GM12878 (cell line): ENCODE data around the gene PSMD11. TPM values are rescaled to one million over a fixed set of nuclear protein-coding genes. Genes with fewer than 3 reads are reported as not detected.

Experiments used
- ATAC-seq: fragments of 200-7000 bp; cut with Tn5 transposase; 3 replicates; pipeline ENCODE4 v1.9.1; 2020; ENCODE audit warnings: mild to moderate bottlenecking, moderate library complexity
- BruUV-seq: library from RNA; stranded (reverse); fragments of 400-500 nt; replicated peaks from 2 replicates; lab custom pipeline; 2021; lab: Mats Ljungman, UMichigan
- CTCF ChIA-PET: fragments of 300-600 bp; sonication (Branson Sonifier 250); formaldehyde crosslinking; extraction: SDS; loops from one replicate; lab custom pipeline; 2021; ENCODE audit warnings: inconsistent platforms; lab: Yijun Ruan, JAX
- POLR2A ChIA-PET: fragments of 350-600 bp; formaldehyde crosslinking; extraction: SDS; loops from one replicate; lab custom pipeline; 2021; ENCODE audit warnings: inconsistent platforms; lab: Charles Lee
- RAD21 ChIA-PET: fragments of 300-600 bp; sonication (Branson Sonifier 250); formaldehyde crosslinking; loops from one replicate; lab custom pipeline; 2023; ENCODE audit warnings: antibody characterized with exemption; ENCODE audit not compliant: unreplicated experiment; lab: Charles Lee
- SMC1A ChIA-PET: fragments of 300-600 bp; sonication (Branson Sonifier 250); formaldehyde crosslinking; loops from one replicate; lab custom pipeline; 2023; ENCODE audit not compliant: unreplicated experiment, uncharacterized antibody; lab: Charles Lee
- DNase-seq: peaks from one replicate; pipeline ENCODE4 v3.0.0-alpha.2; 2011; ENCODE audit warnings: low read depth, low spot score
- FAIRE-seq: peaks from 3 replicates; lab custom pipeline; 2011; peaks lifted over from hg19 to GRCh38; lab: Jason Lieb, UNC
- H2AFZ ChIP-seq: 2 replicates; pipeline ENCODE4 v1.6.0; 2011; ENCODE audit warnings: low read depth, low read length, control low read depth; ENCODE audit not compliant: control insufficient read depth
- H3K27ac ChIP-seq: 2 replicates; pipeline ENCODE4 v1.5.1; 2011; ENCODE audit warnings: control low read depth; ENCODE audit not compliant: control insufficient read depth, insufficient read depth
- H3K27me3 ChIP-seq, 2 experiments: replicated peaks in 1 of 2; 2 replicates each; pipeline versions ENCODE4 v1.6.0 to v1.6.1; 2011; ENCODE audit warnings: low read length in 1 of 2; ENCODE audit not compliant: control insufficient read depth in 2 of 2, insufficient read depth in 2 of 2
- H3K36me3 ChIP-seq, 2 experiments: 2 replicates each; pipeline ENCODE4 v1.5.1; 2011; ENCODE audit warnings: low read length in 1 of 2; ENCODE audit not compliant: control insufficient read depth in 2 of 2, insufficient read depth in 2 of 2
- H3K4me1 ChIP-seq: 2 replicates; pipeline ENCODE4 v1.6.1; 2011; ENCODE audit warnings: mild to moderate bottlenecking, low read length, moderate library complexity, mixed read lengths; ENCODE audit not compliant: control insufficient read depth, insufficient read depth
- H3K4me2 ChIP-seq: 2 replicates; pipeline ENCODE4 v1.6.0; 2011; ENCODE audit warnings: control low read depth; ENCODE audit not compliant: control insufficient read depth, insufficient read depth
- H3K4me3 ChIP-seq: fragments of 200-600 bp; sonication (generic); 2 replicates; pipeline ENCODE4 v1.5.1; 2016
- H3K79me2 ChIP-seq: 2 replicates; pipeline ENCODE4 v1.6.0; 2011; ENCODE audit warnings: low read length; ENCODE audit not compliant: control insufficient read depth, insufficient read depth
- H3K9ac ChIP-seq: 2 replicates; pipeline ENCODE4 v1.8.0; 2011; ENCODE audit warnings: low read length, control low read depth, mixed read lengths; ENCODE audit not compliant: control insufficient read depth, insufficient read depth
- H3K9me3 ChIP-seq: replicated peaks from 3 replicates; pipeline ENCODE4 v1.5.1; 2011; ENCODE audit warnings: mild to moderate bottlenecking, low read length; ENCODE audit not compliant: control insufficient read depth, insufficient read depth
- H4K20me1 ChIP-seq: 2 replicates; pipeline ENCODE4 v1.6.0; 2011; ENCODE audit not compliant: control insufficient read depth, insufficient read depth
- HDAC6 ChIP-seq: fragments of 200-600 bp; sonication (generic); IDR thresholded peaks from one replicate; pipeline ENCODE4 v1.8.0; 2017; ENCODE audit warnings: antibody characterized with exemption; ENCODE audit not compliant: unreplicated experiment
- KAT2A ChIP-seq: conservative IDR thresholded peaks from 2 replicates; pipeline ENCODE4 v1.6.1; 2011; ENCODE audit warnings: low read depth, low read length; ENCODE audit not compliant: control insufficient read depth
- KLF5 ChIP-seq: fragments of 450-650 bp; IDR thresholded peaks from 2 replicates; pipeline ENCODE4 v1.6.1; 2014; ENCODE audit warnings: mild to moderate bottlenecking; ENCODE audit not compliant: partially characterized antibody
- MEF2A ChIP-seq: IDR thresholded peaks from 2 replicates; pipeline ENCODE4 v1.6.1; 2011; ENCODE audit warnings: low read depth, mild to moderate bottlenecking, low read length, moderate library complexity; ENCODE audit not compliant: insufficient read depth
- MTA3 ChIP-seq: IDR thresholded peaks from 2 replicates; pipeline ENCODE4 v1.6.1; 2012; ENCODE audit warnings: low read length, inconsistent platforms, borderline replicate concordance
- NFYA ChIP-seq: IDR thresholded peaks from 2 replicates; pipeline ENCODE4 v1.6.1; 2011; ENCODE audit warnings: low read depth, mild to moderate bottlenecking, low read length, improper control_type of control experiment, borderline replicate concordance
- POU2F2 ChIP-seq: IDR thresholded peaks from 3 replicates; pipeline ENCODE4 v1.6.1; 2011; ENCODE audit warnings: low read depth, mild to moderate bottlenecking, low read length, borderline replicate concordance
- SUPT20H ChIP-seq: IDR thresholded peaks from 2 replicates; pipeline ENCODE4 v1.6.1; 2011; ENCODE audit warnings: low read depth, mild to moderate bottlenecking, low read length, moderate library complexity, borderline replicate concordance; ENCODE audit not compliant: control insufficient read depth
- TBL1XR1 ChIP-seq: IDR thresholded peaks from 2 replicates; pipeline ENCODE4 v1.6.1; 2012; ENCODE audit warnings: low read depth, low read length, improper control_type of control experiment
- YY1 ChIP-seq: IDR thresholded peaks from 2 replicates; pipeline ENCODE4 v1.6.1; 2011; ENCODE audit warnings: low read depth, mild to moderate bottlenecking, low read length
- WGBS: methylation state at CpG from one replicate; pipeline ENCODE4 v1.1.6; 2016; ENCODE audit warnings: low lambda C conversion rate; ENCODE audit not compliant: insufficient replicate concordance, insufficient coverage; ENCODE audit errors: missing lambda C conversion rate; 5-methylcytosine and 5-hydroxymethylcytosine counted together
- in situ Hi-C: fragments of 300-500 bp; cut with MboI; formaldehyde crosslinking; loops from 9 replicates; pipeline ENCODE4 v1.14.3; 2018; ENCODE audit warnings: mixed read lengths
- intact Hi-C: fragments of 100-400 bp; cut with micrococcal nuclease; formaldehyde crosslinking; loops from one replicate; pipeline ENCODE4 v1.14.2; 2022; ENCODE audit not compliant: unreplicated experiment
- polyA plus RNA-seq, 11 experiments: library from polyadenylated mRNA; depleted of rRNA in 4 of 11; unstranded in 6 of 11; stranded (reverse) in 5 of 11; fragments of >200 nt; fragmentation: Nextera tagmentation in 4 of 11; fragmentation: Illumina TruSeq in 1 of 11; extraction: Ambion mirVana in 4 of 11; extraction: Trizol in 1 of 11; gene quantifications; 1 replicate in 1 of 11; 2 replicates in 10 of 11; pipeline versions ENCODE4 v1.2.1 to v1.2.3, GENCODE V29; 2011 to 2016; ENCODE audit warnings: inconsistent platforms in 2 of 11, missing spikeins in 2 of 11, low read depth in 1 of 11
- total RNA-seq, 4 experiments: library from RNA; depleted of rRNA in 3 of 4; stranded (reverse); fragments of >200 nt in 3 of 4; fragmentation: Illumina TruSeq in 1 of 4; extraction: Trizol in 1 of 4; gene quantifications; 2 replicates each; pipeline versions ENCODE4 v1.2.1 to v1.2.3, GENCODE V29; 2013 to 2021
- TF ChIP-seq, protein P1 (sequence below): fragments of 150-350 bp; IDR thresholded peaks from 2 replicates; pipeline ENCODE4 v1.6.1; 2016; ENCODE audit warnings: low read depth, low read length
- TF ChIP-seq, protein P2 (sequence below): fragments of 450-650 bp; formaldehyde crosslinking; IDR thresholded peaks from 2 replicates; pipeline ENCODE4 v1.5.0; 2022; ENCODE audit warnings: mild to moderate bottlenecking, missing genetic modification characterization

PSMD11 gene
- total and polyA plus RNA-seq, 10 of the 15 experiments (the other 5 are each of a cell fraction or from before 2014, with no cell fraction given): 84.1 to 319 (median 120) TPM

DNA sequence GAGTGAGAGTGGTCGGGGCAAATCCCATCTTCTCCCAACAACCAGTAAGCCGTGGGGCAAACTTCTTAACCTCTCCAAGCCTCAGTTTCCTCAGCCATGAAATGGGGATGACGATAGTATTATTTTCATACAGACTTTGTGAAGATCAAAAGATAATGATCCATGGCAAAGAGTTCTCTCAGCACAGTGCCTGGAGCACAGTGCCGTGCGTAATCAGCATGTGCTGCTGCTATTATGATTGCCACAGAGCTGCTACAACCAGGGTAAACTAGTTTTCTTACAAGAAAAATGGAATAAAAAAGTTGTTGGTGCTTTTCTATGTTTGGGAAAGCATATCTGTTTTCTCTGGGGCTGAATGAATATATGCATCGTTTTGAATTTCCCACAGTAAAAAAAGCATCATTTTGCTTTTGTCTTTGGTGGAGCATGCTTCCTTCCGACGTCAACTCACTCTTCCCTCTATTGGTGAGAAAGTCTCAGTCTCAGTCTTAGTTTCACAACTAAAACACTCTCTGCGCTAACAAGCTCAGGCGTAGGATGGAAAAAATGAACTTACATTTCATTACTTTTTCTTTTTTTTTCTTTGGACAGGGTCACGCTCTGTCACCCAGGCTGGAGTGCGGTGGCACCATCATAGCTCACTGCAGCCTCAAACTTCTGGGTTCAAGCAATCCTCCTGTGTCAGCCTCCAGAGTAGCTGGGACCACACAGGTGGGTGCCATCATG is 79.7 kb downstream of the PSMD11 start:
- ChIA-PET RAD21 (interaction anchor here (0.8 to 19.5 kb wide), 24 partner anchors 8 to 353 kb away, joined by 3 to 543 read pairs (median 6); partner anchors contain the start of genes CDK5R1, MYO1D and PSMD11), POLR2A (interaction anchor here (0.5 to 4.2 kb wide), 17 partner anchors 10 to 233 kb away, joined by 3 to 106 read pairs (median 6); partner anchors contain the start of gene CDK5R1), CTCF (interaction anchor here (1.0 to 7.4 kb wide), 13 partner anchors 8 to 353 kb away, joined by 3 to 83 read pairs (median 8); partner anchors contain the start of genes CDK5R1 and MYO1D), SMC1A (interaction anchor here (0.8 to 12.9 kb wide), 19 partner anchors 8 to 307 kb away, joined by 3 to 237 read pairs (median 11); partner anchors contain the start of gene CDK5R1)
- H4K20me1 ChIP-seq: no peaks in the 10 kb centered on the region
- under 1% methylated on average over 12 of the region's 12 CpGs for WGBS
- H3K9ac ChIP-seq: peak overlapping the region; percentile 72
- peak overlapping the region; percentile 83 for H3K4me2 ChIP-seq
- in situ Hi-C loops (no loop called here), intact Hi-C loops (loop anchor here (1.0 to 2.0 kb wide), 6 partner anchors 21 to 85 kb away; no protein-coding TSS in a partner anchor)
- FAIRE-seq (peak; percentile 77), ATAC-seq (peak; percentile 51), DNase-seq (peak; percentile 97)
- H3K27me3 ChIP-seq: no peaks in the 10 kb centered on the region
- peaks cover 55% of the 10 kb centered on the region for H3K4me1 ChIP-seq
- TSS peak; percentile 81 for BruUV-seq
- H2AFZ ChIP-seq: no peak overlapping the region
- H3K4me3 ChIP-seq: peak overlapping the region; percentile 51; the same call in 1 of the 2 replicates
- peak overlapping the region; percentile 97 for H3K27ac ChIP-seq
- no peaks in the 10 kb centered on the region for H3K36me3 ChIP-seq
- H3K9me3 ChIP-seq: no peaks in the 10 kb centered on the region; the same call in 2 of the 3 replicates
- no peaks in the 10 kb centered on the region for H3K79me2 ChIP-seq
- no peak for TF ChIP-seq NFYA
- TF ChIP-seq KLF5: peak; percentile 38
- peak; percentile 79; the same call in 1 of the 2 replicates for TF ChIP-seq MTA3
- no peak for TF ChIP-seq KAT2A
- peak; percentile 24 for TF ChIP-seq TBL1XR1
- TF ChIP-seq MEF2A: 0 out of 2 replicates have a peak, but pooled peaks have one; percentile 28
- TF ChIP-seq, protein P1, sequence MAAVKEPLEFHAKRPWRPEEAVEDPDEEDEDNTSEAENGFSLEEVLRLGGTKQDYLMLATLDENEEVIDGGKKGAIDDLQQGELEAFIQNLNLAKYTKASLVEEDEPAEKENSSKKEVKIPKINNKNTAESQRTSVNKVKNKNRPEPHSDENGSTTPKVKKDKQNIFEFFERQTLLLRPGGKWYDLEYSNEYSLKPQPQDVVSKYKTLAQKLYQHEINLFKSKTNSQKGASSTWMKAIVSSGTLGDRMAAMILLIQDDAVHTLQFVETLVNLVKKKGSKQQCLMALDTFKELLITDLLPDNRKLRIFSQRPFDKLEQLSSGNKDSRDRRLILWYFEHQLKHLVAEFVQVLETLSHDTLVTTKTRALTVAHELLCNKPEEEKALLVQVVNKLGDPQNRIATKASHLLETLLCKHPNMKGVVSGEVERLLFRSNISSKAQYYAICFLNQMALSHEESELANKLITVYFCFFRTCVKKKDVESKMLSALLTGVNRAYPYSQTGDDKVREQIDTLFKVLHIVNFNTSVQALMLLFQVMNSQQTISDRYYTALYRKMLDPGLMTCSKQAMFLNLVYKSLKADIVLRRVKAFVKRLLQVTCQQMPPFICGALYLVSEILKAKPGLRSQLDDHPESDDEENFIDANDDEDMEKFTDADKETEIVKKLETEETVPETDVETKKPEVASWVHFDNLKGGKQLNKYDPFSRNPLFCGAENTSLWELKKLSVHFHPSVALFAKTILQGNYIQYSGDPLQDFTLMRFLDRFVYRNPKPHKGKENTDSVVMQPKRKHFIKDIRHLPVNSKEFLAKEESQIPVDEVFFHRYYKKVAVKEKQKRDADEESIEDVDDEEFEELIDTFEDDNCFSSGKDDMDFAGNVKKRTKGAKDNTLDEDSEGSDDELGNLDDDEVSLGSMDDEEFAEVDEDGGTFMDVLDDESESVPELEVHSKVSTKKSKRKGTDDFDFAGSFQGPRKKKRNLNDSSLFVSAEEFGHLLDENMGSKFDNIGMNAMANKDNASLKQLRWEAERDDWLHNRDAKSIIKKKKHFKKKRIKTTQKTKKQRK: no peak
- TF ChIP-seq SUPT20H: no peak
- peak; percentile 85 for TF ChIP-seq POU2F2
- peak; percentile 28; the same call in 1 of the 2 replicates for TF ChIP-seq YY1
- no peak for TF ChIP-seq HDAC6
- TF ChIP-seq, protein P2, sequence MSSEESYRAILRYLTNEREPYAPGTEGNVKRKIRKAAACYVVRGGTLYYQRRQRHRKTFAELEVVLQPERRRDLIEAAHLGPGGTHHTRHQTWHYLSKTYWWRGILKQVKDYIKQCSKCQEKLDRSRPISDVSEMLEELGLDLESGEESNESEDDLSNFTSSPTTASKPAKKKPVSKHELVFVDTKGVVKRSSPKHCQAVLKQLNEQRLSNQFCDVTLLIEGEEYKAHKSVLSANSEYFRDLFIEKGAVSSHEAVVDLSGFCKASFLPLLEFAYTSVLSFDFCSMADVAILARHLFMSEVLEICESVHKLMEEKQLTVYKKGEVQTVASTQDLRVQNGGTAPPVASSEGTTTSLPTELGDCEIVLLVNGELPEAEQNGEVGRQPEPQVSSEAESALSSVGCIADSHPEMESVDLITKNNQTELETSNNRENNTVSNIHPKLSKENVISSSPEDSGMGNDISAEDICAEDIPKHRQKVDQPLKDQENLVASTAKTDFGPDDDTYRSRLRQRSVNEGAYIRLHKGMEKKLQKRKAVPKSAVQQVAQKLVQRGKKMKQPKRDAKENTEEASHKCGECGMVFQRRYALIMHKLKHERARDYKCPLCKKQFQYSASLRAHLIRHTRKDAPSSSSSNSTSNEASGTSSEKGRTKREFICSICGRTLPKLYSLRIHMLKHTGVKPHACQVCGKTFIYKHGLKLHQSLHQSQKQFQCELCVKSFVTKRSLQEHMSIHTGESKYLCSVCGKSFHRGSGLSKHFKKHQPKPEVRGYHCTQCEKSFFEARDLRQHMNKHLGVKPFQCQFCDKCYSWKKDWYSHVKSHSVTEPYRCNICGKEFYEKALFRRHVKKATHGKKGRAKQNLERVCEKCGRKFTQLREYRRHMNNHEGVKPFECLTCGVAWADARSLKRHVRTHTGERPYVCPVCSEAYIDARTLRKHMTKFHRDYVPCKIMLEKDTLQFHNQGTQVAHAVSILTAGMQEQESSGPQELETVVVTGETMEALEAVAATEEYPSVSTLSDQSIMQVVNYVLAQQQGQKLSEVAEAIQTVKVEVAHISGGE (CRISPR knock-in tag): no peak
